Right forelimb (tissue), 1 donor: ENCODE results near the gene TMC7.
A peak's percentile ranks its signal among the peaks of the same experiment; 100 is the strongest.
"Not testable (repeated sequence)": the region's sequence is repeated elsewhere in the genome, so short reads cannot be mapped to it uniquely, and the experiment has no call there.

ENCODE experiments used
- DNase-seq: peaks from one replicate; pipeline ENCODE4 v3.0.0-alpha.2; 2018

Gene TMC7

DNA sequence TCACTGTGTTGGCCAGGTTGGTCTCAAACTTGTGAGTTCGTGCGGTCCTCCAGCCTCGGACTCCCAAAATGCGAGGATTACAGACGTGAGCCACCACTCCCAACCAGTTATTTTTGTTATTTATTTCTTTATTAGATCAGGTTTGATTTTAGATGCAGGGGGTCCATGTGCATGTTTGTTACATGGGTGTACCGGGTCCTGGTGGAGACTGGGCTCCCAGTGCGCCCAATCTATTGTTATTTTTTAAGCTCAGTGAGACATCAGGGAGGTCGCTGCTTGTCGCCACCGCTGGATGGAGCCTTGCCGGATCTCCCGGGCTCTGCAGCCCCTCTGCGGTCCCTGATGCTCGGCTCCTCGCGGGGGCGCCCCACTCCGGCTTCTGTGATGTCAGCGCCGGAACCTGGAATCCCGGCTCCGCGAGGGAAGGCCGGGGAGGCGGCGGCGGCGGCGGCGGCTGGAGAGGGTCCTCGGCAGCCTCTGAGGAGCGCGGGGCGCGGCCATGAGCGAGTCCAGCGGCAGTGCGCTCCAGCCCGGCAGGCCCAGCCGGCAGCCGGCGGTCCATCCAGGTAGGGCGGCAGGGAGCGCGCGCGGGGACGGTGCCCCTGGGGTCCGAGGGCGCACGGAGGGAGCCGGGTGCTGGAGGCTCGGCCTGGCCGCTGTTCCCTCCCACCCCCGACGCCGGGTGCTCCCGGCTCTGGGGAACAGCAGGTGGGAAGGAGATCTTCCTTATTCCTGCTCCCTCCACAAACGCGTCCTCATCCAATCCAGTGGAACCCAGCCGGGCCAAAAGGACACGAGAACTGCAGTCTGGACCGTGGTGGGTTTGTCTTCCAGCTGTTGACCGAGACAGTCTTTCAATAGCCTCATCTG lies at the start of gene TMC7:
TMC7 (plus strand) TSS at position 370 of the 870 bp plus-strand sequence; CDS start at position 500, 130 bp downstream.
- DNase-seq = peak; percentile 87

DNA sequence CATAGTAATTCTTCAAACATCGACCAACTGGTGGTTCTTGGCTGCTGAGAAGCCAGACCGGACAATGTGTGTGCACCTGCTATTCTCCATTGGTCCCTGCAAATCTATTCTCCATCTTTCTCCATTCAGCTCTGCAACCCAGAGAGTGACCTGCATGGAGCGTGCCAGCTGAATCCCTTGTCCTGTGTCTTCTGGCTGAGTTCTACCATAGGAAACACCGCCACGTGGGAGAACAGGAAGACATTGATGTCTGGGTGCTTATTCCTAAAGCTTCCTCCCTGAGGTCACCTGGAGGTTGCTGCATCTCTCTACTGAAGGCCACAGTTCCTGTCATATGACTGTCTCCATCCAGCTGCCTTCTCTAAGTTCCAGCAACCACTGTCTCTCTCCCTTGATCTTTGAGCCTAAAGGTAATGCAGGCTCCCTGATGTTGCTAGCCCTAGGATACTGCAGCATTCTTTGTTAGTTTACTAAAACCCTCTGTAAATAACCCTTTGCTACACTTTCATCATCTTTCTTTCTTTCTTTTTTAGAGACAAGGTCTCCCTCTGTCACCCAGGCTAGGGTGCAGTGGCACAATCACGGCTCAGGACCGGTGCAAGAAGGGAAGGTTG lies 46.9 kb upstream of the TMC7 start:
- DNase-seq = no peak

DNA sequence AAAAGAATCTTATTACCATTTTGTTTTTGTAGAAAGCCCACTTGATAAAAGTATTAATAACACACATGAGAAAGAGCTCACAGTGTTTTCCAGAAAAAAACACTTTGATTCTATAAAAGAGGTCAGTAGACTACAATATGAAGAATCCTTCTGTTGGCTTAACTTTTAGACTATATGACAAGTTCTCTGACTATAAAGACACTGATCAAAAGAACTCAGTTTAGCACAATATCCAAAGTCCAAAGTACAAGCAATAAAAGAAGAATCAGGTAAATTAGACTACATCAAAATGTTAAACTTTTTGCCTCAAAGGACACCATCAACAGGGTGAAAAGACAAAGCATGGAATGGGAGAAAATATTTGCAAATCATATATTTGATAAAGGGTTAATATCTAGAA lies 46.3 kb upstream of the TMC7 start:
- no peak for DNase-seq

DNA sequence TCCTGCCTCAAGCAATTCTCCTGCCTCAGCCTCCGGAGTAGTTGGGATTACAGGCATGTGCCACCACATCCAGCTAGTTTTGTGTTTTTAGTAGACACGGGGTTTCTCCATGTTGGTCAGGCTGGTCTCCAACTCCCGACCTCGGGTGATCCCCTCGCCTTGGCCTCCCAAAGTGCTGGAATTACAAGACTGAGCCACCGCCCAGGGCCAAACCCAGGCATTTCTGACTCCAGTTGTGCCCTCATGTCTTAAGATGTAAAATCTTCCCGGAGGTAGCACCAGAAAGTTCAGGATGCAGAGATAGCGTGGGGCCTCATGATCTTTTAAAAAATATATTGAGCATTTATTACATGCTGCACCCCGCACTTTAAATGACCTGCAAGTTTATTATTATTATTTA lies 44.7 kb upstream of the TMC7 start:
- DNase-seq = no peak

DNA sequence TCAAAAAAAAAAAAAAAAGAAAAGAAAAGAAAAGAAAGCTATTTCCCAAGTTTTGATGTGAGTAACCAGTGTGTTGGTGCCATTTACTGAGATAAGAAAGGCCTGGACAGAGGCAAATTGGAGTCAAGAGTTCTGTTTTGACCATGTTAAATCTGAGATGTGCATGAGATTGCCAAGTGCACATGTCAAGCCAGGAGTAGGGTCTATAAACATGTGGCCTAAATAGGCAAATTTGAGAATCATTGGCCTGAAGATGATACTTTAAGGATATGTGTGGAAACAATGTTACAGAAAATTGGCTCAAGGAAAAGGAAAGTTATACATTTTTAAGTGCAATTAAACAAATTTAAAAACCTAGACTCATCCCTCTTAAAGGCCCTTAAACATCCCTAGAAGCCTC lies 42.3 kb upstream of the TMC7 start:
- DNase-seq = no peak

DNA sequence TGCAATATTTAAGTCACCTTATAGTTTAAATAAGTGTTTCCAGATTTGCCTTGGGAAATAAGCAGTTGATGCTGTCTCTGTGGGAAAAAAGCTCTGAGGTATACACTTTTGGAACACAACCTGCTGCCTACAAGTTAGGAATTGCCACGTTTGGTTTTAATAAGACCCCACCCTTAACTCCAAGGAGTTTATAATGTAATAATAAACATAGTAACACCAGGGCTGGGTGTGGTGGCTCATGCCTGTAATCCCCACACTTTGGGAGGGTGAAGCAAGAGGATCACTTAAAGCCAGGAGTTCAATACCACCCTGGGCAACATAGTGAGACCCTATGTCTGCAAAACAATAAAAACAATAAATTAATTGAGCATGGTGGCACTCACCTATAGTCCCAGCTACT lies 41.7 kb upstream of the TMC7 start:
- no peak for DNase-seq

DNA sequence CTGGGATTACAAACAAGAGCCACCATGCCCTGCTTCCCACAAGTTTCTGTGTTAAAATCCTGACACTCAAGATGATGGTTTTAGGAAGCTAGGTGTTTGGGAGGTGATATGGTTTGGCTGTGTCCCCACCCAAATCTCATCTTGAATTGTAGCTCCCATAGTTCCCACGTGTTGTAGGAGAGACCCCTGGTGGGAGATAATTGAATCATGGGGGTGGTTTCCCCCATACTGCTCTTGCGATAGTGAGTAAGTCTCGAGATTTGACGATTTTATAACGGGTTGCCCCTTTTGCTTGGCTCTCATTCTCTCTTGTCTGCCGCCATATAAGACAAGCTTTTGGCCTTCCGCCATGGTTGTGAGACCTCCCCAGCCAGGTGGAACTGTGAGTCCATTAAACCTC lies 40.3 kb upstream of the TMC7 start:
- DNase-seq = no peak

DNA sequence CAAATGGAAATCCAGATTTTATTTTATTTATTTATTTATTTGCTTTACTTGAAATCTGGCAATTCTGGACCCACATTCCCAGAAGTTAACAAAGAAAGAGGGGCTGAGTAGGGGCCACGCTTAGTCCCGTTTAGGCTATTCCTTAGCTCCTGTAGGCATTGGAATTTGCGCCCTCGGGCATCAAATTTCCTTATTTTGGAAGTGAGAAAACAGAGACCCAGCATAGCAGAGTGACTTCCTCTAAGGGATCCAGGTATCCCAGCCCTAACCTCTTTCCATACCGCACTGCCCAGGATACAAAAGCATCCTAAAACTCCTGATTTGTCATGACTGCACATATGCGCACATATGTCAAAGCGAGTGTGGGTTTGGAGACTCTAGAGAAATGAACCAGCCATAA lies 38.5 kb upstream of the TMC7 start:
- DNase-seq = no peak

DNA sequence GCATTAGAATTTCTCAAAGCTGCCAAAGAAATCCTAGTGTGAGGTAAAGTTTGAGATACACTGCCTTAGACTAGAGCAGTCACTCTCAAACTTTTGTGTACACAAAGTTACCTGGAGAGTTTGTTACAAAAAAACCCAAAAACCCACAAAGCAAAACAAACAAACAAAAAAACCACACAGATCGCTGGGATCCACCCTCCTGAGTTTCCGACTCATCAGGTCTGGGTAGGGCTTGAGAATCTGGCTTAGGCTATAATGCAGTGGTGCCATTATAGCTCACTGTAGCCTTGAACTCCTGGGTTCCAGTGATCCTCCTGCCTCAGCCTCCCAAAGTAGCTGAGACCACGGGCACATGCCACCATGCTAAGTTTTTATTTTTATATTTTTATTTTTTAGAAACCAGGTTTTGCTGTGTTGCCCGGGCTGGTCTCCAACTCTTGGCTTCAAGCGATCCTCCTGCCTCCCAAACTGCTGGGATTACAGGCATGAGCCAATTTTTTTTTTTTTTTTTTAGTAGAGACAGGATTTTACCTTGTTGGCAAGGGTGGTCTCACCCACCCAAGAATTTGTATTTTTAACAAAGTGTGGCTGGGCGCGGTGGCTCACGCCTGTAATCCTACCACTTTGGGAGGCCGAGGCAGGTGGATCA lies 35.2 kb upstream of the TMC7 start:
- DNase-seq = no peak

DNA sequence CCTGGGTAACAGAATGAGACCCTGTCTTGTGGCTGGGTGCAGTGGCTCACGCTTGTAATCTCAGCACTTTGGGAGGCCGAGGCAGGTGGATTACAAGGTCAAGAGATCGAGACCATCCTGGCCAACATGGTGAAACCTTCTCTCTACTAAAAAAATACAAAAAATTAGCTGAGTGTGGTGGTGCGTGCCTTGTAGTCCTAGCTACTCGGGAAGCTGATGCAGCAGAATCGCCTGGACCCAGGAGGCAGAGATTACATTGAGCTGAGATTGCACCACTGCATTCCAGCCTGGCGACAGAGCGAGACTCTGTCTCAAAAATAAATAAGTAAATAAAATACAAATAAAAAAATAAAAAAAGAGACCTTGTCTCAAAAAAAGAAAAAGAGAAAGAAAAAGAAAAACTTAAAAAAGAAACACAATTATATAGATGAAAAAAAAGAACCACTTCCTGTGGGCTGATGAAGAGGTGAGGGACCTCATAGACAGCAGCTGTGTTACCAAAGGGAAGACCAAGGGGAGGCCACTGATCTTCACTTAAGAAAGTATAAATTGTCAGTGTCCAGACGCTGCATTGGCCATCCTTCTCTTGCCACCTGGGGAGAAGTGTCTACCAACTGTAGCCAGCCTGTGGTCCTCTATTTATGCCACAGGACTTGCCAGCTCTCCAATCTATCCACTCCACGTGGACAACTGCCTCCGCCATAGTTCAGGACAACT lies 33.1 kb upstream of the TMC7 start:
- no peak for DNase-seq

DNA sequence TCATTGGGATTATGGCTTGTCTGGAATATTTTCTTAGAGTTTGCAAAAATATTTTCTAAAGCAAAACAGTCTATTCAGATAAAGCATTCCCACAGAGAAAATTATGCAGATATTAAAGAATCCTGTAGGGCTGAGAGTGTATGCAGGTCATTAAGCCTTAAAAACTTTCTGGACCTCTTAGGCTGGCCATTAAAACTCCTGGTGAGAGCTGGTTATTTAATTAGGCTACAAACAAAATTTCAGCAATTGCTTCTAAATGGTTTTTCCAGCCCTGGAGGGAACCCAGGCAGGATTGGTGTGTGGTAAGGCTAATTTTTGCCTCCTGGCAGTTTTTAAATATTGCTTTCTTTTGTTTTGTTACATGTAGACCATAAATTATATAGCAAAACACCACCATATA lies 30.2 kb upstream of the TMC7 start:
- DNase-seq = no peak

DNA sequence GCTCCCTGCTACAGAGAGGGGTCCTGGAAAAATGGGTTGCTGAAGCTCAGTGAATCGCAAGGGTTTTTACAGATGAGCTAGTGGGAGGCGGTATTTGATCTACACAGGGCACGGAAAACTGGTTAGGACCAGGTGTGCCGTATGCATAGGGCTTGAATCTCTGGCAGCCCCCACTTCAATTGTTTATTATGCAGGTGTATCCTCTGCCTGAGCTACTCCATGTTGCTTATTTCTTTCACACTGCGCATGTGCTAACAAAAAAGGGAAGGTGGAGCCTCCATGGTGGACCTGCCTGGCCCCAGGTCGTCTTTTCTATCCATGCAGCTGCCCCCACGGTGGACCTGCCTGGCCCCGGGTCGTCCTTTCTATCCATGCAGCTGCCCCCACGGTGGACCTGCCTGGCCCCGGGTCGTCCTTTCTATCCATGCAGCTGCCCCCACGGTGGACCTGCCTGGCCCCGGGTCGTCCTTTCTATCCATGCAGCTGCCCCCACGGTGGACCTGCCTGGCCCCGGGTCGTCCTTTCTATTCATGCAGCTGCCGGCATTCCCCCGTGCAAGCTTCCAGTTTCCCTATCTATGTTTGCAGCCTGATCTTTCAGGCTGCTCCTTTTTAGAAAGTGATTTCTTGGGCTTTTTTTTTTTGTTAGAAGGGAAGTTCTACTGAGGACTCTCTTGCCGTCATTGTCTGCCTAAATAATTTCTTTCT lies 27.7 kb upstream of the TMC7 start:
- not testable (repeated sequence) for DNase-seq

DNA sequence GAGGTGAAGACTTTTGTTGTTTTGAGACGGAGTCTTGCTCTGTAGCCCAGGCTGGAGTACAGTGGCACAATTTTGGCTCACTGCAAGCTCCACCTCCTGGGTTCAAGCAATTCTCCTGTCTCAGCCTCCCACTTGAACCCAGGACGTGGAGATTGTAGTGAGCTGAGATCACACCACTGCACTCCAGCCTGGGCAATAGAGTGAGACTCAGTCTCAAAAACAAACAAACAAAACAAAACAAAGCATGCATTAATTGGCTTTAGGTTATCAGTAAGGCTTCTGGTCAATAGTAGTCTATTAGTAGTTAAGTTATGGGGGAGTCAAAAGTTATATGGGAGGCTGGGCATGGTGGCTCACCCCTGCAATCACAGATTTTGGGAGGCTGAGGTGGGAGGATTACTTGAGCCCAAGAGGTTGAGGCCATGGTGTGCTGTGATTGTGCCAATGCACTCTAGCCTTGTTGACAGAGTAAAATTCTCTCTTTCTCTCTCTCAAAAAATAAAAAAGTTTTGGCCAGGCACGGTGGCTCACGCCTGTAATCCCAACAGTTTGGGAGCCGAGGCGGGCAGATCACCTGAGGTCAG lies 27.0 kb upstream of the TMC7 start:
- DNase-seq = not testable (repeated sequence)

DNA sequence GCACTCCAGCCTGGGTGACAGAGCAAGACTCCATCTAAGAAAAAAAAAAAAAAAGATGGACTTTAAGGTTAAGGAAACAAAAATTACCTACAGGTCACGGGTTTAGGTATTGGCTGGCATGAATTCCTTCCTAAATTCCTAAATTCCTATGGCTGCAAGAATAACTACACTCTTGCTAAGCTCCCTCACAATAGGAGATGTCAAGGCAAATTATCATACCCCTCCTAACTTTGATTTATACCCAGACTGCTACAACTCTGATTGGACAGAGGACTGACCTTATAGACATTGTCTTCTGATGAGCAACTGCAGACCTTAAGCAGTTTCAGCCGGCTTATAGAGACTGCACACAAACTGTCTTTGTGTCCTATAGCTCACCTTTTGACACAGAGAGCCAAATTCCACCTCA lies 25.1 kb upstream of the TMC7 start:
- no peak for DNase-seq

DNA sequence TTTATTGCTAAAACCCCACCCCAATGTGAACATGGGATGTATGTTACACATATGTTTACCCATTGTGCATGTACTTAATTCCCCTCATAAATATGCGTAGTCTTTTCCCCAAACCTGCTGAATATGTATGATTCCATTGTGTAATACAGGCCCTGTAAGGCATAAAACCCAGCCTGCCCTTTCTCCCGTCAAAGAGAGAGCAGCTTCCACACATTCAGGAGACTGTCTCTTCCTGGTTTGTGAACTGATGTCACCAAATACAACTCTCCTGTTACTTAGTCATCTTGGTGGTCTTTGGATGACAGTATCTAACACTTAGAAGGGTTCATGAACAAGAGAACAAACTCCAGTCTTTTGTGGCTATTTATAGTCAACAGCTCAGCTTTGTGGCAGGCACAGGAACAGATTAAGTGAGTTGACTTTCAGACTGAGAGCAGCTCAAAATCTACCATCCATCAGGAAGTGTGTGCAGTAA lies 24.7 kb upstream of the TMC7 start:
- no peak for DNase-seq

DNA sequence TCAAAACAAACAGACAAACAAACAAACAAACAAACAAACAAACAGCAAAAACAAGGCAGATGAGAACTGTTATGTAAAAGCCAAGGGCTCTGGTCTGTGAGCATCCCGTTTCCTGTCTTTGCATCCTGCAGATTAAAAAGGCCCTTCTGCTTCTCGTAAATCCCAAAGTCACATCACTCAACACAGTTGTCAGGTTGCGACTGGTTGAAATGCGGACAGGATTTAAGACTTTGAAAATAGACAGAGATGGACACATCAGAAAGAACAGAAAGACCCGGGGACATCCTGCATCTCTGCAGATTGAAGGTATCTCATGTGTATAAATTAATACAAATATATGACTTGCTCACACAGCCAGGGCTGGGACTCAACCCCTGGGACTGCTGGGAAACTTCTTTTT lies 18.2 kb upstream of the TMC7 start:
- DNase-seq = no peak

DNA sequence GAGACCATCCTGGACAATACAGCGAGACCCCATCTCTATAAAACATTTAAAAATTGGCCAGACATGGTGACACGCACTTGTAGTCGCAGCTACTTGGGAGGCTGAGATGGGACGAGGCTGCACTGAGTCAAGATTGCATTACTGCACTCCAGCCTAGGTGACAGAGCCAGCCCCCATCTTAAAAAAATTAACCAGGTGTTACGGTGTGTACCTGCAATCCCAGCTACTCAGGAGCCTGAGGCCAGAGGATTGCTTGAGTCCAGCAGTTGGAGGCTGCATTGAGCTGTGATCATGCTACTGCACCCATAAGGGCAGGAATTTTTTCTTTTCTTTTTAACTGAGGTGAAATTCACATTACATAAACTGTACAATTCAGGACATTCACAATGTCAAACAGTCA lies 16.9 kb upstream of the TMC7 start:
- no peak for DNase-seq

DNA sequence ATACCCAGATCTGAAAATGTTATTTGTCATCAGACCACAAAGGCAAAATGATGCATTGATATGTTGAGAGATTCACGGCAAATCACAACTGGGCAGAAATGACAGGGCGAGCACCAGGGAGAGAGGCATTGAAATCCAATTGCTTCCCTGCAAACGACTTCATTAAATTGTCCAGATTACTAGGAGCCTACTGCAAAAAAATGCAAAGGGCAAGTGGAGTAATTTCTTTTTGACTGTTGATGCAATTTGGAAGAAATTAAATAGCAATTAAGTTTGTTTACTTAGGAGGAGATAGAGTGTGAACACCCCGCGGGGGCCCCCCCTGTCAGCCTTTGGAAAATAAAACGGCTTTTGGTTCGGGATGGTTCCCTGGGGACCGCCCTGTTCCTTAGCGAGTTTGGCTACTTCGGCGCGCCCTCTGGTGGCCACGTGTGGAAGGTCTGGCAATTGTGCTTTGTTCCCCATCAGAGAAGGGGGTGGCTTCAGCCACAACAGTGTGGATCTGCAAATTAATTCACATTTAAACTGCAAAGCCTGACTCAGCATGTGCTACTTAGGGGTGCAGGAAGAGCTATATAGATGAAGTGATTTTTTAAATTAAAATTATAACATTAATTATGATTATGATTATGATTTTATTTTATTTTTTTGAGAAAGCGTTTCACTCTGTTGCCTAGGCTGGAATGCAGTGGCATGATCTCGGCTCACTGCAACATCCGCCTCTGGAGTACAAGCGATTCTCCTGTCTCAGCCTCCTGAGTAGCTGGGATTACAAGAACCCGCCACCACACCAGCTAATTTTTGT lies 14.5 kb upstream of the TMC7 start:
- peak; percentile 89 for DNase-seq

DNA sequence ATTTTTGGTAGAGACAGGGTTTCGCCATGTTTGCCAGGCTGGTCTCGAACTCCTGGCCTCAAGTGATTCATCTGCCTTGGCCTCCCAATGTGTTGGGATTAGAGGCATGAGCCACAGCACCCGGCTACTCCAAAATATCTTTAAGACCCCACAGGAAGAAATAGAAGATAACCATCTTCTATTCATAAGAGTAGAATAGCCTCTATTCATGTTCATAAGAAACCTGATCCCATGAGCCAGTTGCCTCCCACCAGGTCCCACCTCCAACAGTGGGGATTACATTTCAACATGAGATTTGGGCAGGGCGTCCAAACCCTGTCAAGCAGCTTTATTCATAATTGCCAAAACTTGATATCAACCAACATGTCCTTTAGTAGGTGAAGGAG lies 13.9 kb upstream of the TMC7 start:
- no peak for DNase-seq

DNA sequence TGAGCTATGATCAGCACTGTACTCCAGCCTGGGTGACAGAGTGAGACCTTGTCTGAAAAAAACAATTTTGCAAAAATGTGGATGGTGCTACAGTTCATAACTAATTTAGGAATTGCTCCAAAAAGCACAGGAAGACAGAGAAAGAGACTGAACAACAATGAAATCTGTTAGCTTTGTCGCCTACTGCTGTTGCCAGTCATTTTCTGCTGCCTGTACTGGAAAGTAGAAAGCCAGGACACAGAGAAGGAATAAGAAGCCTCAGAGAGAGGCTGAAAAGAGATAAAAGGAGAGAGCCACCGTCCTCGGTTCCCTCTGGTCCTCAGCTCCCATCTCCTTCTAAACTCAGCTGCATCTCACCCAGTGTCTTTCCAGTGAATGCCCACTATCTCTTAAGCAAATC lies 8.6 kb upstream of the TMC7 start:
- no peak for DNase-seq

DNA sequence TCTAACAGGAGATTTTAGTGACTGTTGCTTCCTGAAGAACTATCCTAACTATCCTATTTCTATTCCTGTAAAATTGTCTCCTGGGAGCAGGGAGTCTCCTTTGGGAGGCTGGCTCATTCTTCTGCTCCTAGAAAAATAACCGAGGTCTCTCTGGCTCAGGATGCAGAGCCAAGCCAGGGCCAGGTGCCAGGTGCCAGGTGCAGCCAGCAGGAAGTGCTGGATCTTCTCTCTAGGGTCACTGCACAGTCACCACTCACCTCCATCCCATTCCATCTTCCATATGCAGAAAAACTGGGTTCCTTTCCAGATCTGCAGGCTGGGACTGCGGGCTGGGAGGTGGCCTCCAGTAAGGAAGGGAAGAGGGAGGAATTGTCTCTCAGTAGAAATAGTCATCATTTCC lies 3.8 kb upstream of the TMC7 start:
- DNase-seq = no peak
